ENCODE results near the gene TSBP1. TPM values are rescaled to one million over a fixed set of nuclear protein-coding genes. Genes with fewer than 3 reads are reported as not detected.

Gene TSBP1
- total RNA-seq, 1 donor from 2014 or later = not detected

- Mint-ChIP-seq H3K4me3 (ENCODE audit: unreplicated experiment) (no peak overlapping the region), H3K9me3 (ENCODE audit: unreplicated experiment) (no peaks in the 10 kb centered on the region), H3K27me3 (ENCODE audit: unreplicated experiment) (peaks cover 64% of the 10 kb centered on the region), H3K4me1 (ENCODE audit: unreplicated experiment) (no peaks in the 10 kb centered on the region), H3K36me3 (ENCODE audit: unreplicated experiment) (no peaks in the 10 kb centered on the region), H3K27ac (ENCODE audit: unreplicated experiment) (no peak overlapping the region)
- DNase-seq (ENCODE audit: extremely low spot score, unreplicated experiment) = no peak
- TF ChIP-seq CTCF (IDR thresholded peaks at IDR 0.05) = no peak
Measured at GRCh38 chr6:32337186-32337805, 34.4 kb downstream of the TSBP1 start.

GRCh38 chr6:32332433-32332832 lies 39.3 kb downstream of the TSBP1 start:
- no peak overlapping the region for H3K4me3 Mint-ChIP-seq (ENCODE audit: unreplicated experiment)
- no peaks in the 10 kb centered on the region for H3K36me3 Mint-ChIP-seq (ENCODE audit: unreplicated experiment)
- H3K4me1 Mint-ChIP-seq (ENCODE audit: unreplicated experiment) = no peaks in the 10 kb centered on the region
- peaks cover 36% of the 10 kb centered on the region for H3K27me3 Mint-ChIP-seq (ENCODE audit: unreplicated experiment)
- TF ChIP-seq CTCF (IDR thresholded peaks at IDR 0.05) = no peak
- no peaks in the 10 kb centered on the region for H3K9me3 Mint-ChIP-seq (ENCODE audit: unreplicated experiment)
- DNase-seq (ENCODE audit: extremely low spot score, unreplicated experiment) = no peak
- H3K27ac Mint-ChIP-seq (ENCODE audit: unreplicated experiment) = no peak overlapping the region

DNA sequence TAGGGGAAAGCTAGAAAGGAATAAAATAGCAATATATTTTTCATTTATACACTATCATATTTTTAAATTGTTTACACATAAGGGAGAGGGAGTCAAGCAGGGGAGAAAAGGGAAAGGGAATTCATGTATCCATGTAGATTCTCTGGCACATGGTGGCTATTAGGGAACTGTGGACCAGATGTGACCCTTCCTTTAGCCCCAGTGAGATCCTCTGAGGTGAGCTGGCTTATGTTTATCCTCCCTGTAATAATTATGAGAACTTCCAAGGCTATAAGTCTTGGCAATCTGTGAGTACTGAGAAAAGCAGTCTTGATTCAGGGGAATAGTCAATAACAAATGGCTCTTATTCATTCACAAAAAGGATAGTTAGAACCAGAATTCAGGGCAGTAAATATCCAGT lies 42.6 kb downstream of the TSBP1 start:
- no peak for DNase-seq (ENCODE audit: extremely low spot score, unreplicated experiment)
- no peak for TF ChIP-seq CTCF (IDR thresholded peaks at IDR 0.05)
- Mint-ChIP-seq H3K27me3 (ENCODE audit: unreplicated experiment) (peaks cover 35% of the 10 kb centered on the region), H3K4me1 (ENCODE audit: unreplicated experiment) (no peaks in the 10 kb centered on the region), H3K36me3 (ENCODE audit: unreplicated experiment) (no peaks in the 10 kb centered on the region), H3K9me3 (ENCODE audit: unreplicated experiment) (no peaks in the 10 kb centered on the region), H3K27ac (ENCODE audit: unreplicated experiment) (no peak overlapping the region), H3K4me3 (ENCODE audit: unreplicated experiment) (no peak overlapping the region)

DNA sequence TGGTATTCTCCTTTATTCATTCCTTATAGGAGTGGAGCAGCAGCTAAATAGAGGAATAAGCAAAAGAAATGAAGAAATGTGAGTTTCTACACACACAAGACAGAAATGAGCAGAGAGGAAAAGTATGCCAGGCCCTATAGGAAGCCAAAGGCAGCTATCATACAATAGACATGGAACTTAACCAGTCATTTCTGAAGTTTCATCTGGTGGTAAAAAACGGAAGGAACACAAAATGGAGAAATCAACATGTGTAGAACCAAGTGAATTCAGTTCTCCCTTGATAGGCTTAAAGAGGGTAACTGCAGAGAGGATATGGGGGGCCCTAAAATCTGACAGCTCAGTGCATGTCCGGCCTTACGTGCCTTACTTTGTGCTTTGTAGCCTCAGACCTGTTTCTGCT lies 44.6 kb downstream of the TSBP1 start:
- no peaks in the 10 kb centered on the region for H3K4me1 Mint-ChIP-seq (ENCODE audit: unreplicated experiment)
- H3K27me3 Mint-ChIP-seq (ENCODE audit: unreplicated experiment) = peaks cover 30% of the 10 kb centered on the region
- DNase-seq (ENCODE audit: extremely low spot score, unreplicated experiment) = no peak
- no peaks in the 10 kb centered on the region for H3K36me3 Mint-ChIP-seq (ENCODE audit: unreplicated experiment)
- no peaks in the 10 kb centered on the region for H3K9me3 Mint-ChIP-seq (ENCODE audit: unreplicated experiment)
- TF ChIP-seq CTCF (IDR thresholded peaks at IDR 0.05) = no peak
- H3K27ac Mint-ChIP-seq (ENCODE audit: unreplicated experiment) = no peak overlapping the region
- H3K4me3 Mint-ChIP-seq (ENCODE audit: unreplicated experiment) = no peak overlapping the region

- Mint-ChIP-seq H3K4me3 (ENCODE audit: unreplicated experiment) (no peak overlapping the region), H3K36me3 (ENCODE audit: unreplicated experiment) (no peaks in the 10 kb centered on the region), H3K4me1 (ENCODE audit: unreplicated experiment) (no peaks in the 10 kb centered on the region), H3K27ac (ENCODE audit: unreplicated experiment) (no peak overlapping the region), H3K9me3 (ENCODE audit: unreplicated experiment) (no peaks in the 10 kb centered on the region), H3K27me3 (ENCODE audit: unreplicated experiment) (peaks cover 56% of the 10 kb centered on the region)
- no peak for DNase-seq (ENCODE audit: extremely low spot score, unreplicated experiment)
- no peak for TF ChIP-seq CTCF (IDR thresholded peaks at IDR 0.05)
Measured at GRCh38 chr6:32318501-32318900, 53.2 kb downstream of the TSBP1 start.

All from osteocyte (in vitro differentiated cells).